ENCODE measurements around the gene NME7.
"Not testable (repeated sequence)": the region's sequence is repeated elsewhere in the genome, so short reads cannot be mapped to it uniquely, and the experiment has no call there.

Gene NME7

DNA sequence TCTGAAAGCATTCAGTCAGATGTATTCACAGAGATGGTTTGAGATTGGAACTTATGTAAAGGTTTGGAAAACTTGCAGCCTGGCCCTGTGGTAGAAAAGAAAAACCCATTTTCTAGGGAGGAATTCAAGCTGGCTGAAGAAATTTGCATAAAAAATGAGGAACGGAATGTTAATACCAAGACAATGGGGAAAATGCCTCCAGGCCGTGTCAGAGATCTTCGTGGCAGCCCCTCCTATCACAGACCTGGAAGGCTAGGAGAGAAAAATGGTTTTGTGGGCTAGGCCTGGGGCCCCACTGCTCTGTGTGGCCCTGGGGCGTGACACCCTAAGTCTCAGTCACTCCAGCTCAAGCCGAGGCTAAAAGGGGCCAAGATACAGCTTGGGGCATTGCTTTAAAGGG is 26.7 kb downstream of the NME7 start:
- no peak for DNase-seq

DNA sequence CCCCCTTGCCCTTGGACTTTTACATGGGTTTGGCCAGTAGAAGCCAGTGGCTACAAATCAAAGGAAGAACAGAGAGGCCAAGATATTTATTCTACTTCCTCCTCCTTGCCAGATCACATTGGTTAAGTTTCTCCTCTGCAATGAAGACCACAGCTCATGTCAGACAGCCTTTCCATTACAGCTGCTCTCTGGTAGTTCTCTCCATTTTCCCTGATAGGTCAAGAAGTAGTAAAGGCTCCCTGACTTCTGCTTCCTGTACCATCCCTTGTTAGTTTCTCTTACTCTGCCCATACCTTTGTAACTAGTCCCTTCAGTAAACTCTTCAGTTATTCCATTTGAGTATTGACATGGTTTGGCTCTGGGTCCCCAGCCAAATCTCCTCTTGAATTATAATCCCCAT is 27.8 kb downstream of the NME7 start:
- DNase-seq: no peak

DNA sequence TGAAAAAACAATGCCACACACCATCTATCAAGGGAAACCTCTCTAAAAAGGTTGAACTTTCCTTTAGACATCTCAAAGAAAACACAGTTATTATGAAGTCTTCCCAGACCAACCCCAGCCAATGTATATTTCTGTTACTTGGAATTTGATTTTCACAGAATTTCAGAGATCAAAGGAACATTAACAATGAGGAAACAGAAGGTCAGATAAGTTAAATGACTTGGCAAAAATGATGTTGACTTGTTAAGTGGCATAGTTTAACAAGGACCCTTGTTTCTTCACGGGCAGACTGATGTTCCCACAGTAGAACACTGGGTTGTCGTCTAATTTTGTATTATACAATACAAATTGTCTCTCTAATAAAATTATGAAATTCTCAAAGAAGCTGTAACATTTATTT is 29.0 kb downstream of the NME7 start:
- DNase-seq: no peak

DNA sequence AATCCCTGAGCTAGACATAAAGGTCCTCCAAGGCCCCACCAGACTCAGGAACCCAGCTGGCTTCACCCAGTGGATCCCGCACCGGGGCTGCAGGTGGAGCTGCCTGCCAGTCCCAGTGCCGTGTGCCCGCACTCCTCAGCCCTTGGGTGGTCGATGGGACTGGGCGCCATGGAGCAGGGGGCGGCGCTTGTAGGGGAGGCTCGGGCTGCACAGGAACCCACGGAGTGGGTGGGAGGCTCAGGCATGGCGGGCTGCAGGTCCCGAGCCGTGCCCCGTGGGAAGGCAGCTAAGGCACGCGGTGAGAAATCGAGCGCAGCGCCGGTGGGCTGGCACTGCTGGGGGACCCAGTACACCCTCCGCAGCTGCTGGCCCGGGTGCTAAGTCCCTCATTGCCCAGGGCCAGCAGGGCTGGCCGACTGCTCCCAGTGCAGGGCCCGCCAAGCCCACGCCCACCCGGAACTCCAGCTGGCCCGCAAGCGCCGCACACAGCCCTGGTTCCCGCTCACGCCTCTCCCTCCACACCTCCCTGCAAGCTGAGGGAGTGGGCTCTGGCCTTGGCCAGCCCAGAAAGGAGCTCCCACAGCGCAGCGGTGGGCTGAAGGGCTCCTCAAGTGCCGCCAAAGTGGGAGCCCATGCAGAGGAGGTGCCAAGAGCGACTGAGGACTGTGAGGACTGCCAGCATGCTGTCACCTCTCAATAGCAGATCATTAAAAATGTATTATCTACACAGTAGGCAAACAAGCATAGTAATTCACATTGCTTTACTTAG is 30.5 kb downstream of the NME7 start:
- not testable (repeated sequence) for DNase-seq

DNA sequence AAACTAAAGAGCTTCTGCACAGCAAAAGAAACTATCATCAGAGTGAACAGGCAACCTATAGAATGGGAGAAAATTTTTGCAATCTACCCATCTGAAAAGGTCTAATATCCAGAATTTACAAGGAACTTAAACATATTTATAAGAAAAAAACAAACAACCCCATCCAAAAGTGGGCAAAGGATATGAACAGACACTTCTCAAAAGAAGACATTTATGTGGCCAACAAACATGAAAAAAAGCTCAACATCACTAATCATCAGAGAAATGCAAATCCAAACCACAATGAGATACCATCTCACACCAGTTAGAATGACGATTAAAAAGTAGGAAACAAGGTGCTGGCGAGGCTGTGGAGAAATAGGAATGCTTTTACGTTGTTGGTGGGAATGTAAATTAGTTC is 32.9 kb downstream of the NME7 start:
- DNase-seq: not testable (repeated sequence)

DNA sequence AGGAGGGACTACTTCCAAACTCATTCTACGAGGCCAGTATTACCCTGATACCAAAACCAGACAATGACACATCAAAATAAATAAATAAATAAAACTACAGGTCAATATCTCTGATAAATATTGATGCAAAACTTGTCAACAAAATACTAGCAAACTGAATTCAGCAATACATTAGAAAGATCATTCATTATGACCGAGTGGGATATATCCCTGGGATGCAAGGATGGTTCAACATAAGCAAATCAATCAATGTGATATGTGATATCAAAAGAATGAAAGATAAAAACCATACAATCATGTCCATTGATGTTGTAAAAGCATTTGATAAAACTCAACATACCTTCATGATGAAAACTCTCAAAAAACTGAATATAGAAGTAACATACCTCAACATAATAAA is 36.7 kb downstream of the NME7 start:
- no peak for DNase-seq

DNA sequence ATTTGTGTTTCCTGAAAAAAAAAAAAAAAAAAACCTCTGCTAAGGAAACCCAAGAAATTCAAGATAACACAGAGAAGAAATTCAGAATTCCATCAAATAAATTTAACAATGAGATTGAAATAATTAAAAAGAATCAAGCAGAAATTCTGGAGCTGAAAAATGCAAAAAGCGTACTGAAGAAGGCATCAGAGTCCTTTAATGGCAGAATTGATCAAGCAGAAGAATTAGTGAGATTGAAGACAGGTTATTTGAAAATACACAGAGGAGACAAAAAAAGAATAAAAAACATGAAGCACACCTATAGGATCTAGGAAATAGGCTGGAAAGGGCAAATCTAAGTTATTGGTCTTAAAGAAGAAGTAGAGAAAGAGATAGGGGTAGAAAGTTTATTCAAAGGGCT is 38.2 kb downstream of the NME7 start:
- DNase-seq: no peak

DNA sequence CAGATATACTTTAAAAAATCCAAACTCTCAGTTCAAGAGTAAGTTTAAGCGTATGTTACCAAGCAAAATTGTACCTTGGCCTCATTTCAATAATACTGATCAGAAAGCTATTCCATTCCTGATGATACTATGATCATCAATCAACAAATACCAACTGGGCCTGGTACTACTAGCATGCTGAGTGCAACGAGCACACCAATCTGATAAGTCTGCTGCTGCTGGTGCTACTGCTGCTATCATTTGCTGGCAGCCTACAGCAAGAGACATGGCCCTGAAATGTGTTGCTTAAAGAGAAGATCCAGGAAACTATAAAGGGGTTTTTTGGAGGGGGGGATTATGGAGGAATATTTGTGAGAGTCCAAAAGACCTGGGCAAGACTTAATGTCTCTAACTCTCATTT is 39.7 kb downstream of the NME7 start:
- DNase-seq: no peak

DNA sequence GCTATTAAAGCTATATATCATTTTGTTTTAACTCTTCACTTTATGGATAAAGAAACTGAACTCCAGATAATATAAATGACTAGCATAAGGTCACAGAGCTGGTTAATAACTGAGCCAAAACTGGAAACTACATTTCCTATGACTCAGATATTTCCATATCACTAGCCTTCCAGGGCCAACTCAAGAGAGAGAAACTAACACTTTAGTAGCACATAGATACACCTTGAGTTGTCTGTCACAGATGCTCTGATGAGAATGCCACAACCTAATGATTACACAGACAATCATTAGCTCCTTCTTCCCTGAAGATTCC is 40.7 kb downstream of the NME7 start:
- DNase-seq: no peak

DNA sequence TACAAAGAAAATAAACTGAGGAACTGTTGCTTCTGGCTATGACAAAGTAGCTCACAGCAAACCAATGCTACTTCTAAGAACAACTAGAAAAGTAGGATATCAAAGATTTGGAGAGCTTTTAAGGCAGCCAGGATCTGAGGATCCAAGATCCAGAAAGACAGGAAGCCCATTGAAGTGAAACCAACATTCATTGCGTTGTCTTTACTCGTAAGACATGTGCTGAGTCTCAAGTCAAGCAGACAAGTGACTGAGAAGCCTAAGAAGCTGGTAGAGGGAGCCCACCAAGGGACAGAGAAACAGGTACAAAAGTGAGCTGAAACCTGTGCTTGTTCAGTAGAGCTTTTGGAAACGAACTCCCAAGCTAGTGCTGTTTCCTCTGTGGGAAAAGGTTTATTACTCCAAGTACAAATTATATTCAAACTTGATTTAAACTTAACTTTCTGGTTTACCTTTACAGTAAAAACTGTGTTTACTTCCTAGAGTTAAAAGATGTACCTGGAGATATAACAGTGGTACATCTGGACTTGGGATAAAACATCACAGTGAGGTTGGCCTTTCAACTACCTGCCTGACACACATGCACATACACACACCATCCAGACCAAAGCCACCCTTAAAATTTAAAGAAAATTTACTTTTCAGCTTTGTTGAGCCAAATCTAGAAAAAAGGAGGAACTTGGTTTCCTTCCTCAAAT is 41.2 kb downstream of the NME7 start:
- DNase-seq: no peak

DNA sequence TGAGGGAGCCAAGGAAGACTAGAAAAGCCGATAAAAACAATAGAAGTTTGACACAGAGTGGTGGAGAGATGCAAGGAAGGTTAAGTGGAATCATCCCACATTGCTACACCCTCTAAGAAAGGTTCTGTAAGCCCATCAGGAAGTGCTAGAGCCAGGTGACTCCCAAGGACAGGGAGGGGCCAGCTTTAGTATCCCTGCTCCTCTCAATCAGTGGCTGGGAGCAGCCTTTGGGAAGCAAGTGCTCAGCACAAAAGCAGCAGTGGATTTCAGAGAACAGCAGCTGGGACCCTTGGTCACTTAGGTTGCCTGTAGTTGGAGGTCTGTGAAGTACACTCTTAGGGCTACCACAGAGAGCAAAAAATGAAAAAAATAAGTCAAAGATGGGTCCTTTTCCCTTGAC is 42.5 kb downstream of the NME7 start:
- DNase-seq: peak; percentile 38

DNA sequence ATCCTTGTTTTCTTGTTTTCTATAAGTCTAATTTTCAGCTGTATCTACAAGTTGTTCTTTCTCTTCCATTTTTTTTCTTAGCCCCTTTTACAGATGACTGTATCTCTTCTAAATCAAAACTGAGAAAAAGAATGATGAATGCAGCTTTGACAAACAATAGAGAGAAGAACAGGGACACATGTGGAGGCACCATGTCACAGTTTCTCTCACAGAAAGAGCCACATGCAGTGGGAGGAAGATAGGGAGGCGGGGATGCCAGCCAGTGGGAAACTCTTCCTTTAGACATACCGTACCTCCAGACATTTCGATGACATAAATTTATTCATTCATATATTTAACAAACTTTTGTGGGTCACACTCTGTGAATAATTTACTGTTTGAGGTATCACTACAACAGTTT is 45.5 kb downstream of the NME7 start:
- no peak for DNase-seq

DNA sequence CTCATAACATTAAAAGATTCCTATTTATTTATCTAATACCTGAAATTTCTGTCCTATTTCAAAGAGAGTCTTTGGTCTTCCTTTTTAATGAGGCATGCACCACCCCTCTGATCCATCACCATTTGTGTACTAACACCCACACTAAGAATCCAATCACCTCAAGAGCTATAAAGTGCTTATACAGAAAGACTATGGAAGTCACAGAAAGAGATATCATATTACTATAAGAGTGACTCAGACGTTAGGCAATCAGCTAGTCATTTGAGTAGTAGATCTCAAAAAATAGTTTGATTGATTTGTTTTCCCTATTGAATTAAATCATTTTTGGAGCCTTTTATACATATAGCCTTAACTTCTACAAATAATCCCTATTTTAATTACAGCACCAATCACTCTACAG is 46.1 kb downstream of the NME7 start:
- peak; percentile 32 for DNase-seq

DNA sequence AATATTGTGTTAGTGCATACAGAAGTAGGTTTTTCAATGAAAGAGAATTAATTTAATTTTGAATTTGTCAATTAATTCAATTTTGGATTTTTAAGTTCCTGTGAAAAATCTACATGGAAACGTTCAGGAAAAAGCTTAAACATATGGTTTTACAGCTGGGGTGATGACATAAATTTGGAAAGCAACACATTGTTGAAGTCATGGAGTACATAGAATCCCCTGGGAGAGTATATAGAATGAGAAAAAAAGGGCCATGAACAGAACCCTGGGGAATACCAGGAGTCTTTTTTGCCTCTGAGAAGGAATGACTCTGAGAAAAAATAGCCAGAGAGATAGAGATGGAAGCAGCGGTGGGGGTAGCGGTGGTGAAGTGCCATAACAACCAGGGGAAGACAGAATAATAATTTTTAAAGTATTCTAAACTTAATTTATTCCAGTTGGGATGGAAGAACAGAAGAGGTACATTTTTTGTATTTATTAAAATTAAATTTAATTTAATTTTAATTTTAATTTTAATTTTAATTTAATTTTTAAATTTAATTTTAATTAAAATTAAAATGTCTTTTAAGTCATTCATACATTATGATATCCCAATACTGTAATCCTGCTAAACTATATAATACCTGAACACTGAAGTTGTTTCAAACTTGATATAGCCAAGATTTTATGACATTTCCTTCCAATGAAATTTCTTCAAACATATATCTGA is 48.9 kb downstream of the NME7 start:
- no peak for DNase-seq

DNA sequence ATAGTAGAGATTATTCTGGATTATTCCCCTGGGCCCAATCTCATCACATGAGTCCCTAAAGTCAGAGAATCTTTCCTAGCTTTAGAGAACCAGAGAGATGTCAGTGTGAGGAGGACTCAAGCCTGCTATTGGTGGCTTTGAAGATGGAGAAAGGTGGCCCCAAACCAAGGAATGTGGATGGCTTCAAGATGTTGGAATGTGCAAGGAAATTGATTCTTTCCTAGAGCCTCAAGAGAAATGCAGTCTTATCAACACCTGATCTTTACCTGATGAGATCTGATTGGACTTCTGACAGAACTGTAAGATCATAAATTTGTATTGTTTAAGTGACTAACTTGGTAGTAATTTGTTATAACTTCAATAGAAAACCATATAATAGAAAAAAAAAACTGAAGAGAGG is 51.0 kb downstream of the NME7 start:
- DNase-seq: peak; percentile 39

DNA sequence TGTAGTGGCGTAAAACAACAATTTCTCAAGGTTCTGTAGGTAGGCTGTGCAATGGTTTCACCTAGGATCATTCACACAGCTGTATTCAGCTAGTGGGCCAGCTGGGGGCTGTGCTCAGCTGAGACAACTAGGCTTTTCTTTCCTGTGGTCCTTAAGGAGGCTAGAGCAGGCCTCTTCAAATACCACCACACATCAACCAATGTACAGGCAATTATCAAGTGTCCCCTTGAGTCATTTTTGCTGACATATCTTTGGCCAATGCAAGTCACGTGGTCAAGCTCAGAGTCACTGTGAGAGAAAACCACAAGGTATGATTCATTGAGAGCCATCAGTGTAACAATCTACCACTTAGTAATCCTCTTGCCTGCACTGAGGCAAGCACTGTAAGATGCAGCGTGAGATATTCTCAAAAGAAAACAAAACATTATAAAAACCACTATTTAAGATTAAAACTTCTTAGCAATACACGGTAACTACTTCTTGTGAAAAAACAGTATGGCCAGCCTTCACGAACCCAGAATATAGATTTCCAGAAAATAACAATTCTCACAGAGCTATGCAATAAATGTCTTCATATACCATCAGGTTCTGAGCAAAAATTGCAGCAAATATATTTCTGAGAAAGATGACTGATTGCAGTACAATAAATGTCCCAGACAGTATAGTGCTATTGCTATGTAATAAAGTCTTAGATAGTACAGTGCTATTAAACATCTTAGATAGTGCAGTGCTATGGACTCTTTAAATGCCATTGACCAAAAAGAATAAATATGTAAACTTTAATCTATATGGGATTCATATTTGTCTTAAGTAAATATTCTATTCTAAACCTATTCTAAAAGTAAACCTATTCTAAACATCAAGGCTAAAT is 55.3 kb downstream of the NME7 start:
- DNase-seq: no peak

DNA sequence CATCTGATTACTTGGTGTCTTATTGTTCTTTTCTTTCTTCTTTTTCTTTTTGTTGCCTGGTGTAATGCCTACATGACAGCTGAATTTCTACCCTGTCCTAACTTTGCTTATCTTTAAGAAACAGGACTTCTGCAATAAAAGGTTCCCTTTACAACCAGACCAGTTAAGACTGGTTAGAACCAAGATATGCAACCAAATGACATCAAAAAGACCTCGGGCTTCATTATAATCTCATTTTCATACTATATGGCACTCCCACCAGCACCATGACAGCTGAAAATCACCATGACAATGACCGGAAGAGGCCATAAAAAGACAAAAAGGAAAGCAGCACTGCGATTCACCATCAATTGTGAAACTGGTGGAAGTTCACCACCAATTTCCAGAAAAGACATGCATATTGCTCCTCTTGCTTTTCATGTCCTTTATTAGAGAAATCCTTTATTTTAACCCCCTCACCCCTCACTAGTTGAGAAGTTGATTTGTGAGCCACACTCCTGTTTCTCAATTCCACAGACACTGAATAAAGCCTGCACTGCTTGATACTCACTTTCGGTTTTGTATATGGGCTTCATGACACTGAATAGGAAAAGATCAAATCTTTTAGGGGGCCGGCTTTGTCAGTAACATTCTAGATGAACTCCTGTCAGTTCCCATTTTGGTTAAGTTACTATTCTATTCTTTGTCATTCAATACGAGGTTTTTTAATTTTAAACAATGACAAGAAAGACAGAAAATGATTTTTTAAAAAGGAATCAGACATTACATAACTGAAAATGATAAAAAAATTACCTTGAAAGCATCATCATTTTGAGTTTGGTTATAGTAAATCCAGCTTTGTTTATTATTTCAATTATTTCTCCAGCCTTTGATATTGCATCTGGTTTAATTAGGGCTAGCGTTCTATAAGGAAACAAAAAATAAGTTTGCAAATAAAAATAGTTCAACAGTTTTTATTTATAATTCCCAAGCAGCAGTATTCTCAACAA is 58.1 kb downstream of the NME7 start:
- DNase-seq: no peak

DNA sequence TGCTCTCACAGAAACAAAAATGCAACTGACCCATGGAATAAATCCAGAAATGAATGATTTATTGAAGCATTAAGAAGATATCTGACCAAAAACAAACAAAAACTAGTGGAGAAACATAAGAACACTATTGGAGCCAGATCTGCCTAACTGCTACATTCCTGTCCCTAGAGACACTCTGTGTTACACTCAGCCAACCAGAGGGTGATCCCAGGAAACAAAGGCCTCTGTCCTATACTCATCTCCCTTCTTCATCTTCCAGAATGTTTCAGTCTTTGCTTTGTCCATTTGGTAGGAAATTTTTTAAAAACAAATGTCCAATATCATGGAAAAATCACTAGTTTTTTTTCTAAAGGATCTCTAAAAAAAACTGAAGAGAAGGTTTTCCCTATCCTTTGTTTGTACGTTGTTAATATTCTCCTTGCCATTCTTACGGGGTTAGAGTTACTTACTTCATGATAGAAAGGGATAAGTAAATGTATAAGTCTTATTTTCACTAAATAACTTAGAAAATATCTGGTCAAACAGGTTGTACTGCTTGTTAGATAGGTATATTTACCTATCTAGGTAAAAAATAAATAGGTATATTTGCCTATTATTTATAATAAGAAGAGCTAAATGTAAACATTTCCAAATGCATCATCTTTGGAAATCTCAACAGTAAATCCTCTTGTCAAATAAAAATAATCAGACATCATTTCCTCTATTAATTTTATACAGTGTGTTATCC is 59.1 kb downstream of the NME7 start:
- no peak for DNase-seq

DNA sequence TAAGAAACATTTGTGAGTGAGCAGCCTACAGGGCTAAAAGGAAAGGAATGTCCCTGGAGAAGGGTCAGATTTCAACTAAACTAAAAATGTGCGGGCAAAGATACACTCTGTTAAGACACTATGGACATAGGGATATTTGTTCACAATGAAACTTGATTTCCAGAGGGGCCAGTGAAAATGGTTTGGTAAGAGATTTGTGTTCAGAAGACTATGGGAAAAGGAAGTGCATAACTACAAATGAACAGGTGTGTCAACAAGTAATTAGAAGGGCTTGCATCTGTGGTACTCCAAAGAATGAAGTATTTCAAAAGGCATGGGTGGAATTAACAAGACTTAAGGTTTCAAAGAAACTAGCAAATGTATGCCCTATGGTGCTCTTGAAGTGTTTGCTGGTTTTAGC is 60.4 kb downstream of the NME7 start:
- no peak for DNase-seq

DNA sequence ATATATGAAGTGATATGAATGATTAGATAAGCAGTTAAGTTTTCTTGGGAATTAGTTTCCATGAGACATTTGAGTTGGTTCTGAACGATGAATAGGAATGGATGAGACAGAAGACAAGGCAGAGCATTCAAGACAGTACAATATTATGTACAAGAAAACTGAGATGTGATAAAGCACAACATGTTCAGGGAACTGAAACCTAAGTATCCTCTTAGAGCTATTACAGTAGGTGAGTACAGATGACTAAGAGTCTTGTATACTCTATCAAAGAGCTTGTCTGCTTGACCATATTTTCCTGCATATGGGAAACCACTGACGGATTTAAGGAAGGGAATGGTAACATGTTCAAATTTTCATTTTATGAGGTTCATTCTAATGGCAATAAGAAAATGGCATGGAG is 61.6 kb downstream of the NME7 start:
- DNase-seq: no peak

DNA sequence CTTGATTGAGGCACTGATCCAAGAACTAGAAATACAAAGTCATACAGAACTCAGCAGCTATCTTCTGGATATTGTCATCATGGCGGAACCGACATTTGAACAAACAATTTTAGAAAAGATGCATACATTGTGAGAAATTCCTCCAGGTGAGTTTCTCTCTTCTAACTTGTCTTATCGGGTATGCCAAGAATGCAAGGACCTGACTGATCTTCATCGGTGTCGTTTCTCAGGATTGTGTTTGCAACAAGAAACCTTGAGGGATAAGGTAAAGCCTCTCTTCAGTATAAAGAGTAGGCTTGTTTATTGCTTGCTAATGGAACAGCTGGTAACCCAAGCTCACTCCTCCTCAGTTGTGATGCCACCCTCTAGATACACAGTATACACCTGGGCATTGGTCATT is 62.2 kb downstream of the NME7 start:
- DNase-seq: no peak

All from NCI-H82 (cell line).